ENCODE results near the gene SLC43A1.

GRCh38 chr11:57467508-57468157 is 47.9 kb downstream of the SLC43A1 start:
- TF ChIP-seq ATF3 (CRISPR knock-in tag; conservative IDR thresholded peaks at IDR 0.05) (no peak), ETV6 (CRISPR knock-in tag; IDR thresholded peaks at IDR 0.05) (no peak), NFYB (CRISPR knock-in tag; conservative IDR thresholded peaks at IDR 0.05; ENCODE audit: low read depth) (no peak), ZBTB21 (CRISPR knock-in tag; IDR thresholded peaks at IDR 0.05; ENCODE audit: borderline replicate concordance) (no peak), ATF2 (CRISPR knock-in tag; IDR thresholded peaks at IDR 0.05; ENCODE audit: borderline replicate concordance, low read depth) (no peak), MAX (CRISPR knock-in tag; IDR thresholded peaks at IDR 0.05) (no peak), AFF4 (CRISPR knock-in tag; IDR thresholded peaks at IDR 0.05; ENCODE audit: borderline replicate concordance) (no peak), JUN (CRISPR knock-in tag; IDR thresholded peaks at IDR 0.05) (no peak), ZNF423 (CRISPR knock-in tag; IDR thresholded peaks at IDR 0.05) (no peak)
- TF ChIP-seq, protein P1, sequence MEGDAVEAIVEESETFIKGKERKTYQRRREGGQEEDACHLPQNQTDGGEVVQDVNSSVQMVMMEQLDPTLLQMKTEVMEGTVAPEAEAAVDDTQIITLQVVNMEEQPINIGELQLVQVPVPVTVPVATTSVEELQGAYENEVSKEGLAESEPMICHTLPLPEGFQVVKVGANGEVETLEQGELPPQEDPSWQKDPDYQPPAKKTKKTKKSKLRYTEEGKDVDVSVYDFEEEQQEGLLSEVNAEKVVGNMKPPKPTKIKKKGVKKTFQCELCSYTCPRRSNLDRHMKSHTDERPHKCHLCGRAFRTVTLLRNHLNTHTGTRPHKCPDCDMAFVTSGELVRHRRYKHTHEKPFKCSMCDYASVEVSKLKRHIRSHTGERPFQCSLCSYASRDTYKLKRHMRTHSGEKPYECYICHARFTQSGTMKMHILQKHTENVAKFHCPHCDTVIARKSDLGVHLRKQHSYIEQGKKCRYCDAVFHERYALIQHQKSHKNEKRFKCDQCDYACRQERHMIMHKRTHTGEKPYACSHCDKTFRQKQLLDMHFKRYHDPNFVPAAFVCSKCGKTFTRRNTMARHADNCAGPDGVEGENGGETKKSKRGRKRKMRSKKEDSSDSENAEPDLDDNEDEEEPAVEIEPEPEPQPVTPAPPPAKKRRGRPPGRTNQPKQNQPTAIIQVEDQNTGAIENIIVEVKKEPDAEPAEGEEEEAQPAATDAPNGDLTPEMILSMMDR (IDR thresholded peaks at IDR 0.05), result no peak
